Activated T-helper 1 cell treated with anti-CD3 and anti-CD28 coated beads, Interleukin-2, amount 50 U/mL, for 16 hours (primary cell): ENCODE data around the gene ATF3.
A peak's percentile ranks its signal among the peaks of the same experiment; 100 is the strongest.

Experiments used
- DNase-seq, 2 donors: peaks; one replicate each; pipeline ENCODE4 v3.0.0-alpha.2; 2020; ENCODE audit warnings: low read depth in 1 of 2, low spot score in 1 of 2

Gene ATF3, protein sequence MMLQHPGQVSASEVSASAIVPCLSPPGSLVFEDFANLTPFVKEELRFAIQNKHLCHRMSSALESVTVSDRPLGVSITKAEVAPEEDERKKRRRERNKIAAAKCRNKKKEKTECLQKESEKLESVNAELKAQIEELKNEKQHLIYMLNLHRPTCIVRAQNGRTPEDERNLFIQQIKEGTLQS

DNA sequence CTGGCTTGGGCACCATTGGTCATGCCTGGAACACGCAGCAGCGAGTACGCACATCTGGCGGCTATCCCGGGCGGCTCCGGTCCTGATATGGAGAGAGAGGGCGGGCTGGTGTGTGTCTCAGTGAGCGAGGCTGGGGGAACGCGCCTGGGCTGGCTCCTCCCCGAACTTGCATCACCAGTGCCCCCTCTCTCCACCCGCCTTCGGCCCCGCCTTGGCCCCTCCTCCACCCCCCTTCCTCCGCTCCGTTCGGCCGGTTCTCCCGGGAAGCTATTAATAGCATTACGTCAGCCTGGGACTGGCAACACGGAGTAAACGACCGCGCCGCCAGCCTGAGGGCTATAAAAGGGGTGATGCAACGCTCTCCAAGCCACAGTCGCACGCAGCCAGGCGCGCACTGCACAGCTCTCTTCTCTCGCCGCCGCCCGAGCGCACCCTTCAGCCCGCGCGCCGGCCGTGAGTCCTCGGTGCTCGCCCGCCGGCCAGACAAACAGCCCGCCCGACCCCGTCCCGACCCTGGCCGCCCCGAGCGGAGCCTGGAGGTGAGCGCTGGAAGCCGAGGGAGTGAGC lies at the start of gene ATF3:
TSS of gene ATF3 (plus strand) at position 370 of the 567 bp plus-strand sequence. CDS start 6,261 bp downstream, outside the sequence.
- DNase-seq: peak; percentile 39 to 81

GRCh38 chr1:212559929-212560328 lies 48.6 kb upstream of the ATF3 start:
- DNase-seq: no peak

- no peak for DNase-seq
Observed at GRCh38 chr1:212560933-212561460, 47.6 kb upstream of the ATF3 start.

- DNase-seq: no peak
Observed at GRCh38 chr1:212561501-212561931, 47.0 kb upstream of the ATF3 start.

GRCh38 chr1:212562771-212563170 lies 45.8 kb upstream of the ATF3 start:
- DNase-seq: no peak

DNA sequence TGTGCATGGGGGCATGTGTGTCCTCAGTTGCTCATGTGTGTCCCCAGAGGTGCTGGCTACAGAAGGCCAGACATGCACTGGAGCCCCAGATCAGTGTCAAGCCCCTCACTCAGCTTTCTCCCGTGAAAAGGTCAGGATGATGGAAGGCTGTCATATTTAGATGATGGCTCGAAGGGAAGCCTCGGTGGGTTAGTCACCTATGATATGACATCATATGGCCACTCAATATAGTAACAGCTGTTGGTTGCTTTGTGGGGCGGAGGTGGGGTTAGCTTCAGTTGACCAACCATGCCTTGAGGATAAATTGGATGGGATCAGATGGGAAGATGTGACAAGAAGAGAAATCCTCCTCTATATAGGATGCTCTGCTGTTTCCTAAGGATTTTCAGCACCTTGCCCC lies 43.5 kb upstream of the ATF3 start:
- DNase-seq: no peak

- DNase-seq: no peak
Observed at GRCh38 chr1:212565571-212566305, 42.8 kb upstream of the ATF3 start.

DNA sequence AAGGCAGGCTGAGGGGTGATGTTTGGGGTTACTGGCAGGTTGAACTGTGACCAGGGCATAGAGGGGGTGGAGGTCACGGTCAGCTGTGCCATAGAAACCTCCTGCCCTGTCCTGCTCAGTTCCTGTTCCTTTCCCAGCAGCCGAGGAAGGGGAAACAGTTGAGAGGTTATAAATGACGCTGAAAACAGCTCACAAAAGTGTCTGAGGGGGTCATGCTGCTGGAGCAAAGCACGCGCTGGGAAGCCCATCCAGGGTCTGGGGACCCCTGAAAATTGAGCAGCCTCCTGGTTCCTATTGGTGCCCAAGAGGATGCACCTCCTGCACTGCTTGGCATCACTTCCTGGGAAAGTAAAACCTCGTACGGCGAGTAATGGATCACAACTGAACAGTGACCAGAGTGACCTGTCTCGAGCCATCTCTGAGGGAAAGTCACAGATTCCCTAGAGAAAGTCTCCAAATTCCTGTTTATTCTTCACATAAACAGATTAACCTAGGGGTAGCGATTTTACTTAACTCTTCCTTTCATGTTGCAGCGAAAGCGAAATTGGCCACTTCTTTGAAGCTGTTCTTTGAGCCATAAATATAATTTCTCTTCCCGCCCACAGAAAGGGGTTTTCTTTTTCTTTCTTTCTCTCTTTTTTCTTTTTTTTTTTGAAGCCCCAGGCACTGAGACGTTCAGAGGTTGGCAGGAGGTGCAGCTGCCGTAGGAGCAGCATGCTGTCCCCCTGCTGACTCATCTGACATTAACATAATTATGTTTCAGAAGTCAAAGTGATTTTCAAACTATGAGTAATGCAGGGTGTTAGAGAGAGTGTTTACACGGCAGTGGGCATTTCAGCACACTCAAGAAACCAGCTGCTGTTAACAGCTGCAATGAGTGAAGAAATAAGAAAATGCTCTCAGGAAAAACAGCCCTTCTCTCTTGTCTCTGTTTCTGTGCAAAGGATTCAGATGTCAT lies 41.8 kb upstream of the ATF3 start:
- DNase-seq: peak in 1 of 2 donors; percentile 38

- DNase-seq: no peak
Observed at GRCh38 chr1:212567638-212568037, 40.9 kb upstream of the ATF3 start.

GRCh38 chr1:212568978-212569537 lies 39.5 kb upstream of the ATF3 start:
- DNase-seq: no peak

GRCh38 chr1:212574732-212575131 lies 33.8 kb upstream of the ATF3 start:
- no peak for DNase-seq

- DNase-seq: no peak
Observed at GRCh38 chr1:212575333-212575732, 33.2 kb upstream of the ATF3 start.

- no peak for DNase-seq
Observed at GRCh38 chr1:212578041-212578440, 30.5 kb upstream of the ATF3 start.

DNA sequence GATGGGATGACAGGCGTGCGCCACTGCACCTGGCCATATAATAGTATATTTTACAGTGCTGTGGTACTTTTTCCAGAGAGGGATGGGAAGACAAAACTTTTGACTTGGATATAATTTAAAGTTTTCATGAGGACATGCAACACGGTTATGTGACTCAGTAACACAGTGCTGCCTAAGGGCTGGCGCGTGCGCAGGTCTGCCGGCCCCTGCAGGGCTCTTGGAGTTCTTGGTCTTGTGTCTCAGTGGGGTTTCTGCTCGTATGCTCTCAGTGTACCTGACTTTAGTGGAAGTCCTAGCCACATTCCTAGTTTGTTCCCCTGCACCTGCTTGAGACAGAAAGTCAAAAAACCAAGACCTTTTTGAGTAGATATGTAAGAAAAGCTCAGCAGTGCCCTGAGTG lies 27.5 kb upstream of the ATF3 start:
- DNase-seq: no peak

- DNase-seq: no peak
Observed at GRCh38 chr1:212582291-212582690, 26.3 kb upstream of the ATF3 start.

DNA sequence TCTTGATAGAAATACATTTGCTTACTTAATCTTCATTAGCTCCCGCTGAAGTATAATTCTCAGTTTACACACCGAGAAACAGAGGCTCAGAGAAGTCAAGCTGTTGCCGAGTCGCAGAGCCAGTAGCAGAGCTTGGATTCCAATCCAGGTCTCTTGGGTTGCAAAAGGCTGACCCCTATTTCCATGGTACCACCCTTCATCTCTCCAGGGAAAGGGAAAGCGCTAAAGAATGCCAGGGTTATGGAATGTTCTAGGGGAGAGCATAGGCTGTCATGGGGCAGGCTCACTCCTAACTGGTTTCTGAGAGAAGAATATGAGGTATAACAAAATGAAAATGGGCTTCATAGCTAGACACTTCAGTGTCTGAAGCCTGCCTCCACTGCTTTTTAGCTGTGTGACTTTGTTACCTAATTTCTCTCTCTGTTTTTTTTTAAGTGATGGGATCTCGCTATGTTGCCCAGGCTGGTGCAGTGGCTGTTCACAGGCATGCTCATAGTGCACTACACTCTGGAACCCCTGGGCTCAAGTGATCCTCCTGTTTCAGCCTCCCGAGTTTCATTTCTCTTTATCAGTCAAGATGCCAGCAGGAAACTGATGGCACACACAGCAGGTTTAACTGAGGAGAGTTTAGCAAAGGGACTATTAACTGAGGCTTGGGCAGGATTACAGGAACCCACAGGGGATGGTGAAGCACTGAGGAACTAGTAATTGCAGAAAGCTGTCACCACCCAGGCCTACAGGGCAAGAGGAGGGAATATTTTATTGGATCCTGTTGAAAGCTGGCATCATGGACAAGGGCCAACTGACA lies 25.5 kb upstream of the ATF3 start:
- no peak for DNase-seq

GRCh38 chr1:212583643-212584042 lies 24.9 kb upstream of the ATF3 start:
- no peak for DNase-seq

DNA sequence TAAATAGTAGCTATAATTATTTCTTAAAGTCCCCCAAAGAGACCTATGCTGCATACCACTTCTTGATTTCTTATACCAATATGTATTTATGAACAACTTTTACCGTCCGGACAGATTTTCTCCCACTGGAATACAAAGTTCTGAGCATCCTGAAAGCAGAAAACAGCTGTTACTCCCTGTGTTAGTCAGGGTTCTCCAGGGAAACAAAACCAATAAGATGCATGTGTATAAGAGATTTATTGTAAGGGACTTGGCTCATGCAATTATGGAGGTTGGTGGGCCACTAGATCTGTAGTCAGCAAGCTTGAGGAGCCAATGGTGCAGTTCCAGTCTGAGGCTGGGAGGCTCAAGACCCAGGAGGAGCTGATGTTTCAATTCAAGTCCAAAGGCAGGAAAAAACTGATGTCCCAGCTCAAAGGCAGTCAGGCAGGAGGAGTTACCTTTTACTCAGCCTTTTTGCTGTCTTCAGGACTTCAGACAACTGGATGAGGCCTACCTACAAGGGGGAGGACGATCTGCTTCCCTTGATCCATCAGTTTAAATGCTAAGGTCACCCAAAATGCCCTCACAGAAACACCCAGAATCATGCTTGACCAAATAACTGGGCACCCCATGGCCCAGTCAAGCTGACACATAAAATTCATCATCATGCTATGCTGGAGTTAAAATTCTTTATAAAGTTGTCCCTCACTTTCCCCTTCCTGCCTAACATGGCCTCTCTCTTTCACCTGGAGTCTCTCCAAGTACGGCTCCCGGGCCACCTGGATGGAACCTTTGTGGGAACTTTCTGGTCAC lies 24.3 kb upstream of the ATF3 start:
- no peak for DNase-seq

DNA sequence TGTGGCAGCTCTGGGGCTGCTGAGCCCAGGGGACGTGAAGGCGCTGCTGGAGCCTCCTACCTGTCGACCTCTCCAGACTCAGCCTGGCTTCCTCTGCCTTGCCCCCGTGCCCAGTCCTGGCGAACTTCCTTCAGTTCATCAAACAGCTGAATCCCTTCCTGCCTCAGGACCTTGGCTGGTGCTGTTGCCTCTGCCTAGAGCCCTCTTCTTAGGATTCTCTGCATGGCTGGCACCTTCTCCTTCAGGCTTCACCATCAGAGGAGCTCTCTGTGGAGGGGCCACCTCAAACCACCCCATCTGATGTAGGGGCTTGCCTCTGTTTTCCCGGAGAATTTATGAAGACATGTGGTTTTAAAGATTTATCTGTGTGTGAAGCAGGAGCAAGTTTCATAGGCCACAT lies 23.4 kb upstream of the ATF3 start:
- no peak for DNase-seq
